ENCODE measurements around the gene CPTP. TPM values are rescaled to one million over a fixed set of nuclear protein-coding genes. Genes with fewer than 3 reads are reported as not detected.

The CPTP gene
- total RNA-seq, 4 donors from 2014 or later: 8.5 to 18.6 (median 11.5) TPM

DNA sequence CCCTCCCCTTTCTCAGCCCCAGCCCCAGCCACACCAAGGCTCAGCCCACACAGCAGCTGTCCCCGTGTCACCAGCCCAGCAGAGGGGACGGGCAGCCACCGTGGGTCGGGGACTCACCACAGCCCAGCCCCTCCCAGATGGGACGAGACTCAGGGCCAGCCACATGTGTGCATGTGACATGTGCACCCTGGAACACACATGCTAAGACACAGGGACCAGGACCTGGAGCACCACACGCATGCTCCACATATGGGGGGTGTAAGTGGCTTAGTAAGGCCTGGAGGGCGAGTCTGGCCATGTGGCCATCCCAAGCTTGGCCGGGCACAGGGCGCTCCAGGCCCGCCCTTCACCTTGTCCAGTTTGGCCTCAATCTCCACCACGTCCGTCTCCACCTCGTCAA, 20.9 kb upstream of the CPTP start:
- TF ChIP-seq, protein P1, sequence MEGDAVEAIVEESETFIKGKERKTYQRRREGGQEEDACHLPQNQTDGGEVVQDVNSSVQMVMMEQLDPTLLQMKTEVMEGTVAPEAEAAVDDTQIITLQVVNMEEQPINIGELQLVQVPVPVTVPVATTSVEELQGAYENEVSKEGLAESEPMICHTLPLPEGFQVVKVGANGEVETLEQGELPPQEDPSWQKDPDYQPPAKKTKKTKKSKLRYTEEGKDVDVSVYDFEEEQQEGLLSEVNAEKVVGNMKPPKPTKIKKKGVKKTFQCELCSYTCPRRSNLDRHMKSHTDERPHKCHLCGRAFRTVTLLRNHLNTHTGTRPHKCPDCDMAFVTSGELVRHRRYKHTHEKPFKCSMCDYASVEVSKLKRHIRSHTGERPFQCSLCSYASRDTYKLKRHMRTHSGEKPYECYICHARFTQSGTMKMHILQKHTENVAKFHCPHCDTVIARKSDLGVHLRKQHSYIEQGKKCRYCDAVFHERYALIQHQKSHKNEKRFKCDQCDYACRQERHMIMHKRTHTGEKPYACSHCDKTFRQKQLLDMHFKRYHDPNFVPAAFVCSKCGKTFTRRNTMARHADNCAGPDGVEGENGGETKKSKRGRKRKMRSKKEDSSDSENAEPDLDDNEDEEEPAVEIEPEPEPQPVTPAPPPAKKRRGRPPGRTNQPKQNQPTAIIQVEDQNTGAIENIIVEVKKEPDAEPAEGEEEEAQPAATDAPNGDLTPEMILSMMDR (IDR thresholded peaks at IDR 0.05): no peak
- ATAC-seq (ENCODE audit: low FRiP score) (no peak), DNase-seq (ENCODE audit: low spot score) (no peak)

DNA sequence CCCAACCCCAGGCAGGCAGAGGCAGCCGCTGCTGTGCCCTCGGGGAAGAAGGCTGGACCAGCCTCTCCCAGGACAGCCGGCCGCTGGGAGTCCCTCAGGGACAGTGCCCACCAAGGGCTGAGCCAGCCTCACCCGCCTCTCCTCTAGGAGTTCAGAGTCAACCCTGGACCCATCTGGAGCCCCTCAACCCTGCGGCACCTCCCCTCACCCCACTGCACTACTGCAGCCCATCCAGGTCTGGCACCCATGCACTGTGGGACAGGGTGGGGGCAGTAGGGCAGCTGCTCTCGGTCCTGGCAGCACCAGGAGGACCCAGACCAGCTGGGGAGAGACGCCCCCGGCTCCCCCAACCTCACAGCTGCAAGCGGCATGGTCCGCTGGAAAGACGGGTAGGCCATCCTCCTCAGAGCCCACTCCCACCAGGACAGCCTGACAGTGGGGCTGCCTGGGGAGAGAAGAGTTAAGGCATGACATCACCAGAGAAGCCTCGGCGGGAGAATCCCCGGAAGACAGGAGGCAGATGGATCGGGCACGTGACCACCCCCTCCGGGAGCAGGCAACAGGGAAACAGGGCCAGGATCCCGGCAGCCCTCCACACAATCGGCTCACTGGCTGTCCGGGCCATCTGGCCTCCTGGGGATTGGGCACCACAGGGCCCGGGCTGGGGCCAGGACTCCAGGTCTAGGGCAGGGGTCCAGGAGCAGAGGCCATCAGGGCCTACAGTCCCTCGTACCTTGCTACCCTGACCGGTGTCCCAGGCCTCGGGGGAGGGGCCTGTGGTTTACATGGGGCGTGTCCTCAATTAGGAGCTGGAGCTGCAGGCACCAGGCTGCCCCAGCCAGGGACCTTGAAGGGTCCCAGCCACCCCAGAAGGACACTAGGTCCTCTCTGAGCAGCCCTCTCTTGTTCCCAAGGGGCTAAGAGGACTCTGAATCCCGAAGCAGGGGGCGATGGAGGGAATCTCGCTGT, 20.0 kb upstream of the CPTP start:
- TF ChIP-seq, protein P1 (IDR thresholded peaks at IDR 0.05): no peak
- ATAC-seq (ENCODE audit: low FRiP score): peak; percentile 11
- peak; percentile 55 for DNase-seq (ENCODE audit: low spot score)

DNA sequence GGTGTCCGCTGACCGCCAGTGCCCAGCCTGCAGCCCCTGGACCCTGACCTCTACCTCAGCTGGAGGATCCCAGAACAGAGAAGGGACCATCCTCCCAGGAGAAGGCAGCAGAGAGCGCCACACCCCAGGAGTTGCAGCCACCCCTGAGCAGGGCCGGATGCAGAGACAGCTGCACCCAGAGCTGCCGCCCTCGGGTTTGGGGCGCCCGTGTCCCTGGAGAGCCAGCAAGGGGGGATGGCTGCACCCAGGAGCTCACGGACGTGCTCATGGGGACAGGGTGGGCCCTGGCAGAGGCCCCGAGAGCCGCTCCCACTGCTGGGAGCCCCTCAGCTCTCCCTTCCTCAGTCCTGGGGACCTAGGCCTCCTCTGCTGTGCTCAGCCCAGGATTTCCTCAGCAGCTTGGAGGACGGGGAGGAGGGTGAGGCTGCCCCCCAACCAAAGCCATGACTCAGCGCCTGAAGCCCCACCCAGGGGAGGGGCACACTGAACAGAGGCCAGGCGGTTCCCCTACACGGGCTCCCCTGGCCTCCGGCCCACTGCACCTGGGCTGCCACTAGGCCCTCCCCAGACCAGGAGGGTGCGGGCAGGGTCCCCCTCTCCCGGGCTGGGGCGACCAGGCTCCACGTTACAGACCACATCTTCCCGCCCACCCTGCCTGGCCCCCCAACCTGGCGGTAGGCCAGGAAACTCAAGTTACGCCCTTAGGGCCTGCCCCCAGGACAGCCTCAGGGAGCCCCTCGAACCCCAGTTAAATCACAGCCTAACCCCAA, 19.1 kb upstream of the CPTP start:
- peak; percentile 47 for ATAC-seq (ENCODE audit: low FRiP score)
- TF ChIP-seq, protein P1 (IDR thresholded peaks at IDR 0.05): no peak
- peak; percentile 68 for DNase-seq (ENCODE audit: low spot score)

DNA sequence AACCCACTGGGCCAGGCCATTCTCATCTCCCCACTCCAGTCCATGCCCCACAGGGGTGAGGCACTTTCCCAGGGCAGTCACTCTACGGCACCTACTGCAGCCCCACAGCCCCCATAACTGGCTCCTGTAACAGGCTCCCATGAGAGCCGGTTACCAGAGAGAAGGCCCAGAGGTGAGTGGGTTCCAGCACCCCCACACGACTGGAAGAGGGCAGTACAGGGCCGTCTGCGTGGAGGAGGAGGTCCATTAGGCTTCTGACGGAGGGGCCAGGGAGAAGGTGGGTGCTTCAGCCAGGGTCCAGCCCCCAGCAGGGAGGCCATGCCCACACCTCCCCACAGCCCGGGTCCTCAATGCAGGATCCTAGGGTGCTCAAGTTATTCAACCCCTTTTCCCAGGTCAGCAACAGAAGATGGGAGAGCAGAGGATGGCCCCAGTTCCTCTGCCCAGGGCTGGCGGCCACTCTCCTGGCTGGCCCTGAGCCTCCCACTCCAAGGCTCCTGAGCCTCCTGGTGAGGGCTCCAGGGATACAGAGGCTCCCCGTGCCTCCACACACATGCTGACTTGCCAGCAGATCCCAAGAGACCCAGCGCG, 18.4 kb upstream of the CPTP start:
- TF ChIP-seq, protein P1 (IDR thresholded peaks at IDR 0.05): no peak
- DNase-seq (ENCODE audit: low spot score) (no peak), ATAC-seq (ENCODE audit: low FRiP score) (no peak)

DNA sequence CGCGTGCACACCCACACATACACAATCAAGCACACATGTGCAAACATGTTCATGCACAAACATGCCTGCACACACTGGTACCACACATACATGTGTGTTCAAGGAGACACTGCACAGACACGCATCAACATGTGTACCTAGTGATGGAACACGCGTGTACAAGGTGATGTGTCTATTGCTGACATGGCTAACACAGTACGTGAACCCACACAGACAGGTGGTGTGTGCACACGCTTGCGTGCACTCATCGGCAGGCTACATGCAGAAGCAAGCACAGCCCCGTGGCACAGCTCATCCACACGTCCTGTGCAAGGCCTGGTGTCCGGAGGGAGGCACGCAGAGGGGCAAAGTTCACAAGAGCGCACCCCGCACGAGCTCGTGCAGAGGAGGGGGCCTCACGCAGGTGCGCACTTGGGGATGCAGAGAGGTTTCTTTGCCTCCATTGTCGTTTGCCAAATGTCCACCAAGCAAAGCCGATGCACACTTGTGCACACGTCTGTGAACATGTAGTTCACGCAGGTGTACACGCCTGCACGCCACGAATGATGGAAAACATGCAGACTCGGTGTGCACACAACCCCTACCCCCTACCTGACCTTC, 17.8 kb upstream of the CPTP start:
- DNase-seq (ENCODE audit: low spot score): no peak
- no peak for ATAC-seq (ENCODE audit: low FRiP score)
- TF ChIP-seq, protein P1 (IDR thresholded peaks at IDR 0.05): no peak

DNA sequence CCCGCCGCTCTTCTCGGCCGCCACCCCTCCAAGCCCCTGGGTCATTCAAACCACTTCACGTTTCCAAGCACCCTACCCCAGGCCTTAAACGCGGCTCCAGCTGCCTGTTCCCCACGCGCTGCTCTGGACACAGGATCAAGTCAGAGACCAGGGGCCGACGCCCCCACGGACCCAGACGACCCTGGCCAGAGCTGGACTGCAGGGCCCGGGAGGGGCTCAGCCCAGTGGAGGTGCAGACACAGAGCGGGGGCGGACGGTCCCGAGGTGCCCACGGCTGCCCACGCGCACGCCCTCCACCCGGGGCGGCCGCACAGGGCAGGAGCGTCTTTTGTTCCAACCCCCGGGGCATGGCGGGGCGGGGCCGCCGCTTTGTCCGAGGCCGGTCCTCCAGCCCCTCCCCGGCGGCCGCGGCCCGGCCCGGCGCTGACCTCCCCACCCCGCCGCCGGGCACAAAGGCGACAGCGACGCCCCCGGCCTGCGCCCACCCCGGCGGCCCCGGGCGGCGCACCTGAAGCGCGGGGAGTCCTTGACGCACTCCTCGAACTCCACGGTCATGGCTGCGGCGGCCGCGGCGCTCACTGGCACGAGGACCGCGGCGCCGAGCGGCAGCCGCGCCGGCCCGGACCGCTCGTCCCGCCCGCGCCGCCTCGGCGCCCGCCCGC, 17.2 kb upstream of the CPTP start:
- DNase-seq (ENCODE audit: low spot score) (no peak), ATAC-seq (ENCODE audit: low FRiP score) (peak; percentile 5)
- TF ChIP-seq, protein P1 (IDR thresholded peaks at IDR 0.05): no peak

Data from omental fat pad (tissue), 4 donors.